HepG2 (cell line): ENCODE data around the gene CEP68. TPM values are rescaled to one million over a fixed set of nuclear protein-coding genes. Genes with fewer than 3 reads are reported as not detected.
A peak's percentile ranks its signal among the peaks of the same experiment; 100 is the strongest.

Experiments
- BCLAF1 ChIP-seq: fragments of 450-650 bp; IDR thresholded peaks from 2 replicates; pipeline ENCODE4 v1.6.1; 2017; ENCODE audit warnings: mild to moderate bottlenecking
- CCDC6 ChIP-seq: sonication (generic); formaldehyde crosslinking; IDR thresholded peaks from 2 replicates; pipeline ENCODE4 v1.8.1; 2022; ENCODE audit warnings: mild to moderate bottlenecking, missing genetic modification reagents, moderate library complexity
- FLYWCH1 ChIP-seq: sonication (generic); formaldehyde crosslinking; IDR thresholded peaks from 2 replicates; pipeline ENCODE4 v1.8.1; 2023; ENCODE audit warnings: mild to moderate bottlenecking, missing genetic modification reagents
- FOXA3 ChIP-seq: IDR thresholded peaks from 2 replicates; pipeline ENCODE4 v1.6.1; 2016; ENCODE audit warnings: missing genetic modification reagents, missing compliant biosample characterization
- MXD3 ChIP-seq: IDR thresholded peaks from 2 replicates; pipeline ENCODE4 v1.6.1; 2016; ENCODE audit warnings: mild to moderate bottlenecking, missing biosample characterization, missing genetic modification reagents
- MXD4 ChIP-seq: IDR thresholded peaks from 2 replicates; pipeline ENCODE4 v1.6.1; 2016; ENCODE audit warnings: mild to moderate bottlenecking, missing biosample characterization, missing genetic modification reagents
- MZF1 ChIP-seq: sonication (generic); formaldehyde crosslinking; IDR thresholded peaks from 2 replicates; pipeline ENCODE4 v1.8.1; 2023; ENCODE audit warnings: mild to moderate bottlenecking, missing genetic modification reagents, borderline replicate concordance
- NFKBIZ ChIP-seq: IDR thresholded peaks from 2 replicates; pipeline ENCODE4 v1.6.1; 2018; ENCODE audit warnings: missing genetic modification reagents, missing compliant biosample characterization
- PAWR ChIP-seq: sonication (generic); formaldehyde crosslinking; IDR thresholded peaks from 2 replicates; pipeline ENCODE4 v1.4.0; 2020; ENCODE audit warnings: missing genetic modification reagents, mild to moderate bottlenecking, borderline replicate concordance
- PCBP1 ChIP-seq: fragments of 200-400 bp; formaldehyde crosslinking; IDR thresholded peaks from 2 replicates; pipeline ENCODE4 v1.6.1; 2017; ENCODE audit warnings: mild to moderate bottlenecking, low read depth, low read length, borderline replicate concordance
- SOX5 ChIP-seq: IDR thresholded peaks from 2 replicates; pipeline ENCODE4 v1.6.1; 2016; ENCODE audit warnings: borderline replicate concordance
- SOX6 ChIP-seq, 2 experiments: fragments of 450-650 bp in 1 of 2; sonication (generic) in 1 of 2; formaldehyde crosslinking in 1 of 2; IDR thresholded peaks; 2 replicates each; pipeline versions ENCODE4 v1.4.0 to v1.6.1; 2017 to 2020; ENCODE audit warnings: antibody characterized with exemption in 1 of 2, mild to moderate bottlenecking in 1 of 2, missing genetic modification reagents in 1 of 2
- ZBTB8A ChIP-seq: sonication (generic); formaldehyde crosslinking; IDR thresholded peaks from 2 replicates; pipeline ENCODE4 v1.4.0; 2020; ENCODE audit warnings: mild to moderate bottlenecking, low read depth, missing genetic modification reagents, borderline replicate concordance
- ZKSCAN8 ChIP-seq: IDR thresholded peaks from 2 replicates; pipeline ENCODE4 v1.6.1; 2016; ENCODE audit warnings: borderline replicate concordance, missing genetic modification reagents, missing compliant biosample characterization
- ZNF17 ChIP-seq: sonication (generic); formaldehyde crosslinking; IDR thresholded peaks from 2 replicates; pipeline ENCODE4 v1.5.0; 2020; ENCODE audit warnings: mild to moderate bottlenecking, missing genetic modification reagents
- ZNF740 ChIP-seq: sonication (generic); formaldehyde crosslinking; IDR thresholded peaks from 2 replicates; pipeline ENCODE4 v1.4.0; 2020; ENCODE audit warnings: missing genetic modification reagents
- ZNF784 ChIP-seq: sonication (generic); formaldehyde crosslinking; IDR thresholded peaks from 2 replicates; pipeline ENCODE4 v1.5.1; 2020; ENCODE audit warnings: missing genetic modification reagents, mild to moderate bottlenecking, borderline replicate concordance
- ZNF839 ChIP-seq: sonication (generic); formaldehyde crosslinking; IDR thresholded peaks from 2 replicates; pipeline ENCODE4 v1.4.0; 2020; ENCODE audit warnings: missing genetic modification reagents, mild to moderate bottlenecking, borderline replicate concordance
- ZNF879 ChIP-seq: sonication (generic); formaldehyde crosslinking; IDR thresholded peaks from 2 replicates; pipeline ENCODE4 v1.8.1; 2023; ENCODE audit warnings: missing genetic modification reagents
- polyA plus RNA-seq, 8 experiments: library from polyadenylated mRNA; depleted of rRNA in 3 of 8; stranded (reverse) in 7 of 8; unstranded in 1 of 8; fragments of >200 nt; fragmentation: Illumina TruSeq in 4 of 8; extraction: Trizol in 4 of 8; gene quantifications; 2 replicates each; pipeline versions ENCODE4 v1.2.1 to v1.2.3, GENCODE V29; 2011 to 2016; ENCODE audit warnings: low read depth in 4 of 8, missing spikeins in 1 of 8, mixed read lengths in 1 of 8; ENCODE audit not compliant: insufficient read depth in 1 of 8
- total RNA-seq, 5 experiments: library from RNA; depleted of rRNA; stranded (reverse); fragments of >200 nt; fragmentation: Illumina TruSeq; extraction: Trizol; gene quantifications; 2 replicates each; pipeline ENCODE4 v1.2.3, GENCODE V29; 2016; ENCODE audit warnings: low read depth in 1 of 5
- TF ChIP-seq, protein P1 (sequence below): sonication (generic); formaldehyde crosslinking; conservative IDR thresholded peaks from 2 replicates; pipeline ENCODE4 v1.8.1; 2023; ENCODE audit warnings: missing genetic modification reagents
- TF ChIP-seq, protein P2 (sequence below): sonication (generic); formaldehyde crosslinking; IDR thresholded peaks from 2 replicates; pipeline ENCODE4 v1.4.0; 2020; ENCODE audit warnings: mild to moderate bottlenecking, missing genetic modification reagents, borderline replicate concordance

CEP68 gene
- total and polyA plus RNA-seq, 2 of the 13 experiments (the other 11 are each of a cell fraction or from before 2014, with no cell fraction given) = 5.7 to 9.3 TPM

- TF ChIP-seq, protein P1, sequence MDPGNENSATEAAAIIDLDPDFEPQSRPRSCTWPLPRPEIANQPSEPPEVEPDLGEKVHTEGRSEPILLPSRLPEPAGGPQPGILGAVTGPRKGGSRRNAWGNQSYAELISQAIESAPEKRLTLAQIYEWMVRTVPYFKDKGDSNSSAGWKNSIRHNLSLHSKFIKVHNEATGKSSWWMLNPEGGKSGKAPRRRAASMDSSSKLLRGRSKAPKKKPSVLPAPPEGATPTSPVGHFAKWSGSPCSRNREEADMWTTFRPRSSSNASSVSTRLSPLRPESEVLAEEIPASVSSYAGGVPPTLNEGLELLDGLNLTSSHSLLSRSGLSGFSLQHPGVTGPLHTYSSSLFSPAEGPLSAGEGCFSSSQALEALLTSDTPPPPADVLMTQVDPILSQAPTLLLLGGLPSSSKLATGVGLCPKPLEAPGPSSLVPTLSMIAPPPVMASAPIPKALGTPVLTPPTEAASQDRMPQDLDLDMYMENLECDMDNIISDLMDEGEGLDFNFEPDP (CRISPR knock-in tag) = no peak
- no peak for TF ChIP-seq ZNF740 (CRISPR knock-in tag)
- peak; percentile 93 for TF ChIP-seq PCBP1
- no peak for TF ChIP-seq ZNF784 (CRISPR knock-in tag)
- TF ChIP-seq ZNF839 = no peak
- peak; percentile 64 for TF ChIP-seq FOXA3
- no peak; the same call in 1 of the 2 replicates for TF ChIP-seq ZBTB8A (CRISPR knock-in tag)
- no peak; the same call in 1 of the 2 replicates for TF ChIP-seq MXD4
- TF ChIP-seq ZNF17 = no peak
- no peak for TF ChIP-seq SOX6 (IDR thresholded peaks at IDR 0.05)
- peak; percentile 75 for TF ChIP-seq SOX6 (CRISPR knock-in tag; IDR thresholded peaks at IDR 0.05)
- peak; percentile 82; the same call in 1 of the 2 replicates for TF ChIP-seq MXD3
- TF ChIP-seq, protein P2, sequence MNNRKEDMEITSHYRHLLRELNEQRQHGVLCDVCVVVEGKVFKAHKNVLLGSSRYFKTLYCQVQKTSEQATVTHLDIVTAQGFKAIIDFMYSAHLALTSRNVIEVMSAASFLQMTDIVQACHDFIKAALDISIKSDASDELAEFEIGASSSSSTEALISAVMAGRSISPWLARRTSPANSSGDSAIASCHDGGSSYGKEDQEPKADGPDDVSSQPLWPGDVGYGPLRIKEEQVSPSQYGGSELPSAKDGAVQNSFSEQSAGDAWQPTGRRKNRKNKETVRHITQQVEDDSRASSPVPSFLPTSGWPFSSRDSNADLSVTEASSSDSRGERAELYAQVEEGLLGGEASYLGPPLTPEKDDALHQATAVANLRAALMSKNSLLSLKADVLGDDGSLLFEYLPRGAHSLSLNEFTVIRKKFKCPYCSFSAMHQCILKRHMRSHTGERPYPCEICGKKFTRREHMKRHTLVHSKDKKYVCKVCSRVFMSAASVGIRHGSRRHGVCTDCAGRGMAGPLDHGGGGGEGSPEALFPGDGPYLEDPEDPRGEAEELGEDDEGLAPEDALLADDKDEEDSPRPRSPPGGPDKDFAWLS (CRISPR knock-in tag) = no peak
- no peak for TF ChIP-seq ZNF879 (CRISPR knock-in tag)
- TF ChIP-seq PAWR = no peak
- TF ChIP-seq CCDC6 (CRISPR knock-in tag) = peak; percentile 59; the same call in 1 of the 2 replicates
- no peak for TF ChIP-seq MZF1 (CRISPR knock-in tag)
- no peak for TF ChIP-seq FLYWCH1 (CRISPR knock-in tag)
- no peak for TF ChIP-seq NFKBIZ
- TF ChIP-seq SOX5 (CRISPR knock-in tag) = peak; percentile 63; the same call in 1 of the 2 replicates
- TF ChIP-seq ZKSCAN8 (CRISPR knock-in tag) = no peak
- no peak for TF ChIP-seq BCLAF1
These were observed 73.8 kb downstream of the CEP68 start, which contains the start of gene RAB1A (continued) for GRCh38 chr2:65129826-65130663.
